ENCODE results near the gene JMJD7.

The JMJD7 gene

DNA sequence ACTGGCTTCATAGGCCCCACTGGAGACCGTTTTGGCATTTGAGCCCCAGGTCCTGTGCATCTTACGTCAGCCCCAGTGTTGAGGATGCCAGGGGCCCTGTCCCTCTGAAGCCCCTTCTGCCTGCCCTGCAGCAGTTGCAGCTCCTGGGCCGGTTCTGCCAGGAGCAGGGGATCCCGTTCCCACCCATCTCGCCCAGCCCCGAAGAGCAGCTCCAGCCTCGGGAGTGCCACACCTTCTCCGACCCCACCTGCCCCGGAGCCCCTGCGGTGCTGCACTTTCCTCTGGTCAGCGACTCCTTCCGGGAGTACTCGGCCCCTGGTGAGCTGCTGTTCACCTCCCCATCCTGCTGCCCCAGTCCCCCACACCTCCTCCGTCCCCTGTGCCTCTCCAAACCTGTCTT, 19.3 kb downstream of the JMJD7 start:
- DNase-seq = no peak

DNA sequence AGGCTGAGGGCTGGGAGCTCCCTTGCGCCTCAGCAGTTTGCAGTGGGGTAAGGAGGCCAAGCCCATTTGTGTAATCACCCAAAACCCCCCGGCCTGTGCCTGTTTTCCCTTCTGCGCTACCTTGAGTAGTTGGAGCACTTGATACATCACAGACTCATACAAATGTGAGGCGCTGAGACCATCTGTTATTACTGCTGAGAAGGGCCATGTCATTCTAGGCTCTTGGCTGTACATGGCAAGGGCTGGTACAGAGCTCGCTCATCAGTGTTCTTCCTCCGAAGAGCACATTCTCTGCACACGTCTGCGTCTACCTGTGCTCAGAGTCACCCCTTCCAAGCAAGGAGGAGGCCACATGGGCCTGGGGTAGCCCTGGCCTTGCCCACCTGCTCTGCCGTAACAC, 20.1 kb downstream of the JMJD7 start:
- DNase-seq = no peak

- DNase-seq = no peak
These were observed 20.7 kb downstream of the JMJD7 start for GRCh38 chr15:41848631-41849030.

GRCh38 chr15:41849204-41849603, 21.3 kb downstream of the JMJD7 start:
- DNase-seq = no peak

GRCh38 chr15:41849861-41850260, 22.0 kb downstream of the JMJD7 start:
- no peak for DNase-seq

- no peak for DNase-seq
These were observed 22.7 kb downstream of the JMJD7 start for GRCh38 chr15:41850482-41851166.

GRCh38 chr15:41851167-41851523, 23.3 kb downstream of the JMJD7 start:
- DNase-seq = no peak

DNA sequence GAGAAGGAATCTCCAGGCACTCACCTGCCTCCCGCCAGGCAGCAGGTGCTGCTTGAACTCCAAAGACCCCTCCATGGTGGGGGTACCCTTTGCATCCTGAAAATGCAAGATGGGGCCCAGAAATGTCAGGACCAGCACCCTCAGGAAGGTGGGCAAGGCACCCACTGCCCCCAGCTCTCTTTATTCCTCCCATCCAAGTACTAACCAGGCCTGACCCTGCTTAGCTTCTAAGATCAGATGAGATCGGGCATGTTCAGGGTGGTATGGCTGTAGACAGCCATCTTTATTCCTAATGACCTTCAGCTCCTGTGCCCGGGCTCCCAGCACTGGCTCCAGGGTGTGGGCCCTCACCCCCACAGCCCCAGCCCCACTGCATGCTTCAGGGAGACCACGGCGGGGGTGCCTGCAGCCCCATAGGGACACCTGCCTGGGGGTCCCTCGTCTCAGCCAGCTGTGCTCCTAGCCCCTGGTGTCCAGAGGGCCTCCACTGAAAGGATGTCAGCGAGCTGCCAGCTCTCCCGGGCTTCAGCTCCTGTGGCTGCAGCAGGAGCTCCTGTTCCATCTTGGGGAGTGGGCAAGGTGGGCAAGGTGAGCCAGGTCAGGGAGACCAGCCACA, 24.0 kb downstream of the JMJD7 start:
- DNase-seq = no peak

DNA sequence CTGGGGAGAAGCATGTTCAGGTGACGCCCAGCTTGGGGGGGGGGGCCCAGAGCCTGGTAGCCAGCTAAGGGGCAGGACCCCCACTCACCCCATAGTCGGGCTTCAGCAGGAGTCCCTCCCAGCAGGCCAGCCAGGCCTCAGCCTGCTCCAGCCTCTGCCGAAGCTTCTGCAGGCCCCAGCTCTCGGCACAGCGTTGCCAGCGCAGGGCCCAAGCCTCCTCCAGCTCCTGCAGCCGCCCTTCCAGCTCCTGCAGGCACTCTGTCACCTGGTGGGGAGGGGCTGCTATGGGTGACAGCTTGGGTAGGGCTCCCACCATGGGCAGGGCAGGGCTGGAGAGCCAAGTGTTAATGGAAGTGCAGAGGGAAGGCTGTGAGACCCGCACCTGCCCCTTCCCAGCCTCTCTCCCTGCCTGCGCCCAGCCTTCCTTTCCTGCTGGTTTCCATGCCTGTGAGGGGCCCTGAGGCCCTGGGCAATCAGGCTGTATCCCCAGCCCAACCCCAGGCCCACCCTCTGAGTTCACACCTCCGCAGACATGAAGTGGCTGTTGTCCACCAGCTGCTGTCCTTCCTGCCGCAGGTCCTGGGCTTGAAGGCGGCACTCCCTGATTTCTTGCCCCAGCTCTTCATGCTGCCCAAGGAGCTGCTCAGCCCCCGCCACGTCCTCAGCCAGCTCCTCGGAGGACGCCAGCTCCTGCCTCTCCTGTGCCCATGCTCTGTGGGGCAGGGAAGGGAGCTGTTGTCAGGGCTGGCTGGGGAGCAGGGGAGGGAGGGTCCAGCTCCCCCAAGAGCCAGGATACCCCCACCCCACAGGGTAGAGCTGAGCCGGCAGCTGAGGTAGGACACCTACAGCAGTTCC, 25.1 kb downstream of the JMJD7 start:
- no peak for DNase-seq

DNA sequence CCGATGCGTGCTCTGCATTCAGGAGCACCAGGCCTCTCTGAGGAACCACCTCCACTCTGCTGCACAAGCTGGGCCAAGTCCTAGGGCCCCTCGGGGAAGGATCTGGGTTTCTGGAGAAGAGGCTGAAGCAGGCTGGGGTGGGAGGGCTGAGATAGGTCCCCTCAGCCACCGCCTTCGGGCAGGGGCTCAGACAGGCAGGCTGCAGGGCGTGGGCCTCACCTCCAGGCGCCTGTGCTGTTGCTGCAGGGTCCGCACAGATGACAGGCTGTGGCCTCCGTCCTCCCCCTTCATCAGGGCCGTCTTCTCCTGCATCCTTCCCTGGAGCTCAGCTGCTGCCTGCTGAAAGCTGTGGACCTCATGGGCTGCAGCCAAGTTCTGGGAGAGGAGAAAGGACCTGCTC, 25.9 kb downstream of the JMJD7 start:
- no peak for DNase-seq

- DNase-seq = no peak
These were observed 26.6 kb downstream of the JMJD7 start for GRCh38 chr15:41854443-41854842.

GRCh38 chr15:41855261-41855961, 27.5 kb downstream of the JMJD7 start:
- DNase-seq = no peak

GRCh38 chr15:41856262-41856661, 28.4 kb downstream of the JMJD7 start:
- DNase-seq = no peak

GRCh38 chr15:41856716-41857115, 28.8 kb downstream of the JMJD7 start:
- no peak for DNase-seq

DNA sequence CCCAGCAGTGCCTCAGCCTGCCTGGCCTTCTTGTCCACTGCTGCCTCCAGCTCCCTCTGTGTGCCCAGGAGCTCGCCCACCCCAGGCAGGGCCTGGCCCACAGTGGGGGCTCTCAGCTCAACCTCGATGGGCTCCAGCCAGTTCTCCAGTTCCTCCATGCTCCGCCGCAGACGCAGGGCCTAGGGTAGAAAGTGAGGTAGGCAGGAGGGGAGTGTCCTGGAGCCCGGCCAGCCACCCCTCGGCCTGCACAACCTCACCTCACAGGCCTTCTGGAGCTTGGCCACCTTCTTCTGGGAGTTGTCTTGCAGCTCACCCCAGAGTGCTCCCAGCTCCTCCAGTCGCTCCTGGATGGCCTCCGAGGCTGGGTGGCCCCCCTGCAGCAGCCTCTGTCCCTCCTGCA, 29.4 kb downstream of the JMJD7 start:
- DNase-seq = no peak

DNA sequence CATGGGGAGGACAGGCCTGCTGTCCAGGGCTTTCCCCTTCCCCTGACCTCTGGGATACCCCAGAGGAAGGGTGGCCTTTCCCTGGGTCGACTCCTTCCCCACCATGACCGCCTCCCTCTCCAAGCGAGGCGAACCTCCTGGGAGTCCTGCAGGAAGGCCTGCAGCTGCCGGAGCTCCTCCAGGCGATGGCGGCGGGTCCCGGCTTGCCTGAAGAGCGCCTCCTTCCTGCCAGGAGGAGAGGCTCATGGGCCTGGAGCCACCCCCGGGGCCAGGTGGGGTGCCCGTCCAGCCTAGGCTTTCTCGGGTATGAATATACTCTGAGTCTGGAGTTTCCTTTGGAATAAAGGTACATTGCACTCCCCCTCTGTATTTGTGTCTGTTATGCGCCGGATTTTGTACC, 30.9 kb downstream of the JMJD7 start:
- no peak for DNase-seq

GRCh38 chr15:41860049-41860828, 32.3 kb downstream of the JMJD7 start:
- DNase-seq = no peak

GRCh38 chr15:41861736-41862356, 34.0 kb downstream of the JMJD7 start:
- no peak for DNase-seq

DNA sequence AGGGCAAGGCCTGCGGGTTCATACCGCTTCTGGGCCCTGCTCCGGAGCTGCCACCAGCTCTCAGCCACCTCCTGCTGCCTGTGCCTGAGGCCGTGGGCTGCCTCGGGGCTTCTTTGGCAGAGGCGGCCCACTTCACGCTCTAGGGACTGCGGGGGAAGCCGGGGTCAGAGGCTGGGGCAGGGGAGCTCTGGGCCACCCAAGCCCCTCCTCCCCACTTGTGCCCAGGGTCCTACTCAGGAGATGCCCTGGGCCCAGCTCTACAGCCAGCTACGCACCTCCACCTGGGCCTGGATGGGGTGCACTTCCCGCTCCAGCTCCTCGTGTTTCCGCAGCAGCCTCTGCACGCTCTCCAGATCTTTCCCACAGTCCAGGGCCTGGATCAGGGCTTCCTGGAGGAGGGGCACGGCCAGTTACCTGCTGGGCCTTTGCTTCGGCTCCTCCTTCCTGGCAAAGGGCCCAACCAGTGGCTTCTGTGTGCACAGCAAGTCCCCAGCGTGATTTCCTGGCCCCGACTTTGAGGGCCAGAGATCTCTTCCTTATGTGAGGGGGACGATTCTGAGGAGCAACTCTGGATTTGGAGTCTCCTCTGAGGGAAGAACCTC, 34.7 kb downstream of the JMJD7 start:
- DNase-seq = no peak

- no peak for DNase-seq
These were observed 37.7 kb downstream of the JMJD7 start for GRCh38 chr15:41865490-41866055.

GRCh38 chr15:41866263-41866703, 38.4 kb downstream of the JMJD7 start:
- DNase-seq = no peak
